Activated CD8-positive, alpha-beta memory T cell treated with anti-CD3 and anti-CD28 coated beads for 1 hour (primary cell): Measurements from ENCODE around the gene NOP58.
"Not testable (repeated sequence)": the region's sequence is repeated elsewhere in the genome, so short reads cannot be mapped to it uniquely, and the experiment has no call there.

Experiments
- DNase-seq, 2 donors: peaks; one replicate each; pipeline ENCODE4 v3.0.0-alpha.2; 2020; ENCODE audit warnings: low read depth in 1 of 2; ENCODE audit errors: extremely low read depth in 1 of 2

The NOP58 gene, protein sequence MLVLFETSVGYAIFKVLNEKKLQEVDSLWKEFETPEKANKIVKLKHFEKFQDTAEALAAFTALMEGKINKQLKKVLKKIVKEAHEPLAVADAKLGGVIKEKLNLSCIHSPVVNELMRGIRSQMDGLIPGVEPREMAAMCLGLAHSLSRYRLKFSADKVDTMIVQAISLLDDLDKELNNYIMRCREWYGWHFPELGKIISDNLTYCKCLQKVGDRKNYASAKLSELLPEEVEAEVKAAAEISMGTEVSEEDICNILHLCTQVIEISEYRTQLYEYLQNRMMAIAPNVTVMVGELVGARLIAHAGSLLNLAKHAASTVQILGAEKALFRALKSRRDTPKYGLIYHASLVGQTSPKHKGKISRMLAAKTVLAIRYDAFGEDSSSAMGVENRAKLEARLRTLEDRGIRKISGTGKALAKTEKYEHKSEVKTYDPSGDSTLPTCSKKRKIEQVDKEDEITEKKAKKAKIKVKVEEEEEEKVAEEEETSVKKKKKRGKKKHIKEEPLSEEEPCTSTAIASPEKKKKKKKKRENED

DNA sequence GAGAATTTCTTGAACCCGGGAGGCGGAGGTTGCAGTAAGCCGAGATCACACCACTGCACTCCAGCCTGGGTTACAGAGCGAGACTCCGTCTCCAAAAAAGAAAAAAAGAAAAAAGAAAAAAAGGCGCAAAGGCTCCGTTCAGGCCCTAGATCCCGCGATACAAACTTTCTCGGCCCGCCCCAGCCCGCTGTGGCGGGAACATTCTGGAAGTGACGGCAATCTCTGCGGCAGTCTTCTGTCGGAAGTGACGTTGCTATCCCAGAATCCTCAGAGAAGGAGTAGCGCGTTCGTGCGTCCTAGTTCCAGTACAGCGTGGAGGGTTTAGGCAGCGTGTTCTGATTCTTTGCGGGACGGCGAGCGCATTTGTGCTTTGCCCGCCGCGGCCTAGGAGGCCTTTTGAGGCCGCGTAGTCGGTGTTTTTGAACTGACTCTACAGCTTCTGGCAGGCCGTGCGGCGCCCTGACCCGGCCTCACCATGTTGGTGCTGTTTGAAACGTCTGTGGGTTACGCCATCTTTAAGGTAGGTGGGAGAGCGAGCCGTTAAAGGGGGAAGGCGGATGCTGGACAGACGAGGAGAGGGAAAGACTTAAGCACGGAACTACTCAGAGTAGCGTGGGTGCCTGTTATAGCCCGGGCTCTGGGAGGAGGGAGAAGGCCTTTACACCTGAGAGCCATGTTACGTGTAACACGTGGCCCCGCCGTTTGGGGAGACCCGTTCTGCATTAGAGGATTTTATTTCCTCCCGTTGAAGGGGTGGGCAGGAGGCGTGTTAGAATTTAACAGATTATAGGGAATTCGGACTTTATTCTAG lies at the start of gene NOP58:
Gene NOP58 (plus strand): TSS at position 297 of the 811 bp plus-strand sequence. CDS start 179 bp downstream, at position 476.
- peak; percentile 67 to 75 for DNase-seq

DNA sequence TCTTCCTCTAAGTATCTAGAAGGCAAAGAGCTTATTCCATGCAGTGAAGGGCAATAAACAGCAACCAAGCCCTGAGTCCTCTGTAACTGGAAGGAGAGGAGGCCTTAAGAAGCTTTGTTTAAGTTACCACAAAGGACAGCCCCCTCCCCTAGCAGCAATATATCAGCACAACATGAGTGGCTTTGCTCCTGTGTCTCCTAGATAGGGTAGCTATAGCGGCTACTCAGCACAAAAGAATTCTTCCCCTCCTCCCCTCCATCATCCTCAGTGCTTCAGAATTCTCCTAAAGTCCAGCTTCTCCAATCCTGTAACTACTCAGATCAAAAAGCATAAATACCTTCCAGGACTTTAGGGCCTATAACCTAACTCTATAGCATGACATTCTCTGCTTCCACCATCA lies 43.7 kb upstream of the NOP58 start:
- no peak for DNase-seq

DNA sequence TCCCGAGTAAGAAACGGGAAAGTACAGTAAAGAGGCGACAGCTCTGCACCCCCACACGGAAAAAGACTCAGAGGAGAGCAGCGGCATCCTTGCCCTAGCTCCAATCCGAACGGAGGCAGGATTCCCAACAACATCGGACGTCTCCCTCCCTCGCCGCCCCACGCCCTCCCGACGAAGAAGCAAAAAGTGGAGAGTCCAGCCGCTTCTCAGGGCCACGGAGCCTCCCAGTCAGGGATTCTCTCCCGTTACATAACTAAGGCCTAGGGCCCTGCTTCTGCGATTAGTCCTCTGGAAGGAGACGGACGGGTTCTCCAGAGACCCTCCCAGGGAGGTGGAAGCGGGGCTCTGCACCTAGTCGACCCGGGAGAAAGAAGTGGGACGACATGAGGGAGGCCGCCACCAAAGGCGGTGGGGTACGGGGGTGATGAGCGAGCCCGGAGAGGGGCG lies 27.8 kb upstream of the NOP58 start:
- DNase-seq, result no peak

DNA sequence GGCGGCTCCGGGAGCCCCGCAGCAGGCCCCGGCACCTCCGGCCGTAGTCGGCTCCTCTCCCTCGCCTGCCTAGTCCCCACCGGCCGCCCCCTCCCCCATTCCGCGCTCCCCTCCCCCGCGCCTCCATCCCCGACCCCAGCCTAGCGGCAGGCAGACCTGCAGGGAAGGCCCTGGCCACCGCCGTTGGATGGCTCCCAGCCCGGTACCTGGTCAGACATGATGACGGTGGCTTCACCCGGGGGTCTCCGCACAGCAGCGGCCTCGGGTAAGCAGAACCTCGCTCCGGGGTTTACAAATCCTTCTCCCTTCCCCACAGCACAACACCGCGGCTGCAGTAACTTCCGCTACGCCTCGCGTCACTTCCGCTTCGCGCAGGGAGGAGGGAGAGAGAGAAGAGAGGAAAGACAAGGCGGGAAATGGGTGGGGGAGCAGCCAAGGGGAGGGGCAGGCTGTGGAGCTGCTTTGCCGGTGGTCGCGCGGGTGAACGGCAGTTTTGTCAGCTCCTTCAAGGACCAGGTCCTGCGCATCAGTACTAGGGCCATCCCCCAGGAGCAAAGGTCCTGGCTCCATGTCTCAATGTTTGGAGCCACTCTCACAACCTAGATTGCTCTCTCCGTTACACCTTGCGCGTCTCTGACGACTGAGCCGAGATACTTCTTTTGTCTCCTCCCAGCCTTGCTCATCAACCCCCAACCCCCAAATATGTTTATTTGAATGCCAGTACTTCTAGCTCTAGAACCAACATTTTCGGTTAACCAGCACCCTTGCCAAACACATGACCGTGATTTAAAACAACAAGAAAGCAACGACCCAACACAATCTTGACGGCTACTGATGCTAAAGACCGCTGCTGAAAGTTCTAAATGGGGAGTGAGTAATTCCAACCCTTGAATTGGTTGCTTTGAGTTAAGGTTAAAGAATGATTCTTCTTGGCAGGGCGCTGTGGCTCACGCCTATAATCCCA lies 27.0 kb upstream of the NOP58 start, which contains the start of gene SUMO1:
Gene SUMO1 (minus strand): TSS at position 364 of the 964 bp plus-strand sequence. CDS start 146 bp downstream, at position 218.
- DNase-seq, result peak; percentile 70 to 84

DNA sequence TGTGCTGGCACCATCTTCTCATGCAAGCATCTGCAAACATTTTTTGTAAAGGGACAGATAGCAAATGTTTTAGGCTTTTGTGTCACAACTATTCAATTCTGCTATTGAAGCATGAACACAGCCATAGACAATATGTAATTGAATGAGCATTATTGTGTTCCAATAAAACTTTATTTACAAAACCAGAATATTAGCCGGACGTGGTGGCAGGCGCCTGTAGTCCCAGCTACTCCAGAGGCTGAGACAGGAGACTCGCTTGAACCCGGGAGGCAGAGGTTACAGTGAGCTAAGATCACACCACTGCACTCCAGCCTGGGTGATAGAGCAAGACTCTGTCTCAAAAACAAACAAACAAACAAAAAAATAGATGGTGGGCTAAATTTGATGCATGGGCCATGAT lies 17.9 kb upstream of the NOP58 start:
- DNase-seq, result not testable (repeated sequence)

DNA sequence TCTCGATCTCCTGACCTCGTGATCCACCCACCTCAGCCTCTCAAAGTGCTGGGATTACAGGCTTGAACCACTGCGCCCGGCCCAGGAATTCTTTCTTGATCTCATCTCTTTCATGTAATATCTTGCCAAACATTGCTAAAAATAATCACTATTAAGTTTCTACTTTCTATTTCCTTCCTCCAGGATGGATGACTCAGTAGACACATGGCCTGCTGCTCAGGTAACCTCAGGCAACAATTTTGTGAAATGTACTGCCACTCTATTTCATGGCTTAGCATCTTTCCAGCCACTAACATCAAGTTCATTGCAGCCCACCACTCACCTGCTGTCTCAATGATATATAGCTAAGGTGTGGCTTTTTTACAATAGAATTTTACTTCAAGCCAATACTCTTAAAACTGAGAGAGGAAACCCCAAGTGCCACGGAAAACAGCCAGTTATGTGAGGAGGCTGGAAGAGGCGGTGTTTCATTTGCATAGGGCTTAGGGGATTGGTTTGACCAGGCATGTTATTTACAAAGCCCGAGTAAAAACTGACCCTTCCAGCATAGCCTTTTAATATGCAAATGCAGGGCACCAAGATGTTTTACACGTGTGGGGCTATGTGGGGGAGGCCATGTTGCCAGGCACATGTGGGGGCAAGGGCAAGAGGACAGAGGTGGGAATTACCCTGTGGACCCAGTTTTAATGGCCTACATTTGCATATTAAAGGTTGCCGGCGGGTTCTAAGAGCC lies 15.9 kb upstream of the NOP58 start:
- DNase-seq, result no peak

DNA sequence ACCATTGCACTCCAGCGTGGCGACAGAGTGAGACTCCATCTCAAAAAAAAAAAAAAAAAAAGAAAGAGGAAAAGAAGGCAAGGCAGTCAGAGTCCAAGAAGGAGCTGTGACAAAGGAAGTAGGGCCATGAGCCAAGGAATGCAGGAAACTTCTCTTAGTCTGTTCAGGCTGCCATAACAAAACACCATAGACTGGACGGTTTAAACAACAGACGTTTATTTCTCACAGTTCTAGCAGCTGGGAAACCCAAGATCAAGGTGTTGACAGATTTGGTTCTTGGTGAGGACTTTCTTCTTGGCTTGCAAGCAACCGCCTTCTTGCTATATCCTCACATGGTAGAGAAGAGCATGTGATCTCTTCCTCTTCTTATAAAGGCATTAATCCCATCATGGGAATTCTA lies 14.1 kb upstream of the NOP58 start:
- no peak for DNase-seq

DNA sequence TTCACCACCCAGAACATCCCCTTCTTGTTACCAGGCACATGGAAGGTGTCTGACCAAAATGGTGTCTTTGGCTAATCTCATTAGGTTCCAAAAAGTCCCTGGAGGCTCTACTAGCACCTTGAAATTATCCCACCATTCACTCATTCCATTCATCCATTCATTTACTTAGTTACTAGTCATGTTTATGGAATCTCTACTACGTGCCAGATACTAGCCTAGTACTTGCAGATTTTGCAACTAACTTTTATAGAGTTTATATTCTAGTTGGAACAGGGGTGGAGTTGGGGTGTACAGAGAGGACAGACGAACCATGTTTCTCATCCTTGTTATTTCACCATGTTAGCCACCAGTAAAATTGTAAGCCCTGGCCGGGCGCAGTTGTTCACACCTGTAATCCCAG lies 4.0 kb upstream of the NOP58 start:
- no peak for DNase-seq

DNA sequence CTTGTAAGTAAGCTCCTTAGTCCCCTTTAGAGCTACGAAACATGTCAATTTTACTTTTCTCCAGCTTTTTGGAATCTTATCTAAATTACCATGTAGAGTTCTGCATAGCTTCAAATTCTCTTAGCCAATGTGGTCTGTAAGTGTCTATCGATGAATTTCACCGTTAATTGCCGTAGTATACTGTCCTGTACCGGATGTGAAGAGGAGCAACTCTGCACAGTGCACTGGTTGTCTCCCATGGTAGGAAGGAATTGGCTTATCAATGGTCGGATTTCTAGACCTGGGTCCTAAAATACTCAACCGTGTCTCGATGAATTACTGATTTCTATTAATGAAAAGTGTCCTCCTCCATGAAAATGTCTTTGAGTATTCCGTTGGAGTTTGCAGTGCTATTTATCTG lies 1.9 kb downstream of the NOP58 start:
- no peak for DNase-seq

DNA sequence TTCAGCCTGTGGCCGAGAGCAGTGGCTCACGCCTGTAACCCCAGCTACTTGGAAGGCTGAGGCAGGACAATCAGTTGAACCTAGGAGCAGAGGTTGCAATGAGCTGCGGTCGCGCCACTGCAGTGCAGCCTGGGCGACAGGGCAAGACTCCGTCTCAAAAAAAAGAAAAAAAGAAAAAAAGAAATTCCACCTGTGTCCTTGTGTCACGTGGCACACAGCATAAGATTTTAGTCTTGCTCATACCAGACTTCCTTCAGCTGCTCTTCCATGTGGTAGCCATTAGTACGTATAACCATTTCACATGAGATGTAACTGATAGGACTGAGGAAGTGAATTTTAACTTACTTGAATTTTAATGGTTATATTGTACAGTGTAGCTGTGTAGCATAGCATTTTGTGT lies 4.0 kb downstream of the NOP58 start:
- no peak for DNase-seq

DNA sequence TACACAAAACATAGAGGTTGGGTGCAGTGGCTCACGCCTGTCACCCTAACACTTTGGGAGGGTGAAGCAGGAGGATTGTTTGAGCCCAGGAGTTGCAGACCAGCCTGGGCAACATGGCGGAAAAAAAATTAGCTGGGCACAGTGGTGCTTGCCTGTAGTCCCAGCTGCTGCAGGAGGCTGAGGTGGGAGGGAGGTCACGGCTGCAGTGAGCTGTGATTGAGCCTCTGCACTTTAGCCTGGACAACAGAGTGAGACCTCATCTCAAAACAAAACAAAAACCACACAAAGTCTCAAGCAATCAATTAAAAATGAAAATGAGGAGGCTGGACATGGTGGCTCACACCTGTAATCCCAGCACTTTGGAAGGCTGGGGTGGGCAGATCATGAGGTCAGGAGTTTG lies 4.9 kb downstream of the NOP58 start:
- DNase-seq, result no peak

DNA sequence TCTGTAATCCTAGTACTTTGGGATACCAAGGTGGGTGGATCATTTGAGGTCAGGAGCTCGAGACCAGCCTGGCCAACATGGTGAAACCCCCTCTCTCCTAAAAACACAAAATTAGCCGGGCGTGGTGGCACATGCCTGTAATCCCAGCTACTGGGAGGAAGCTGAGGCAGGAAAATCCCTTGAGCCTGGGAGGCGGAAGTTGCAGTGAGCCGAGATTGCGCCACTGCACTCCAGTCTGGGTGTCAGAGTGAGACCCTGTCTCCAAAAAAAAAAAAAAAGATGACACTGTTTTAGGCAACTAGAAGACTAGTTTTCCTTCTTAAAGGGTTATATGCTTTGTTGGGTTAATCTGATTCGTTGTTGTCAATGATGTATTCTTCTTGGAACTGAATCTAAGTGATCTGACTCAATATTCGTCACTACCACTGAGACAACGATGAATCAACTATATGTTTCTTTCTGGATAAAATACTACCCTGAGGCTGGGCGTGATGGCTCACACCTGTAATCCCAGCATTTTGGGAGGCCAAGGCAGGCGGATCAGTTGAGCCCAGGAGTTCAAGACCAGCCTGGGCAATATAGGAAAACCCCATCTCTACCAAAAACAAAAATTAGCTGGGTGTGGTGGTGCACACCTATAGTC lies 10.6 kb downstream of the NOP58 start:
- DNase-seq, result not testable (repeated sequence)

DNA sequence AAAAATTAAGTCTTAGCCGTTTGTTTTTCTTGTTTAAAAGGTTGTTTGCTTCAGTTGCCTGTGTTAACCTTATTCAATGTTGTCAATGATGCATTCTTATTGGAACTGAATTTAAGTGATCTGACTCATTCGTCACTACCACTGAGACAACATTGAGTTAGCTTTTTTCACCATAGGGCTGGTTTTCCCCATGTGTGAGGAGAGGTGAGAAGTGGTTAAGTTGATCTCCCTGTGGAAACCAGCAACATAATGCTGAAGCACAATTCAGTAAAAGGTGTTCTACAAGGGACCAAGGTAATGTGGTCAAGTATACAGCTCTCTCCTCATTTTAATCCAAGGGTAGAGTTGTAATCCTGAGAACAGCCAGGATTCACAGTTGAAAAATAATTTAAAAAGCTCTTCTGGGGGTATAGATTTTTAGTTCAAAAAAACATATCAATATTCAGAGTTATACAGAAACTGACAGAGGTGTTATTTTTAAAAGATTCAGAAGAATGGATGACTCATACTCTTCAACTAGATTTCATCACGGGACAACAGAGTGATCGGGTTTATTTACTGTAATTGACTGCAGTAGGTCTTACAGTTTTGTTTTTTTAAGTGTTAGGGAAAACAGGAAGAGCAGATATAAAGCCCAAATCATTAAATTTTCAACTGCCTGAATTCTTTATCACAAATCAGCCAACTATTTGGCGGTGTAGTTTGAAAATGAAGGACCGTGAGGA lies 12.6 kb downstream of the NOP58 start:
- no peak for DNase-seq

DNA sequence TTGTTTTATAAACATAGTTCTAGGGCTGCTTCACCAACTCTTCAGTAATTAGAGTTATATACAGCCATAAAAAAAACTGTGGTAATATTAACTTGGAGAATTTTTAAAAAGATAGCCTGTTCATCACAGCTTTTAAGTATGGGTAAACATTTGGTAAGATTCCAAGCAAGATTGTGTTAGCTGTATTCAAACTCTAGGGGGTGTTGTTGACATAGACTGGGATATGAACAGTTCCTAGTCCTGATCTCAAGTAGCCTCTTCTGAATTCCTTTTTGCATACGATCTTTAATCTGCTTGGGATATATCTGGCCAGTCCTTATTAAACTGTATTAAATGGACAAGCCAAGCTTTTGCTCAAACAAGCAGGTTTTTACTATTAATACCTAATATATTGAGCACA lies 13.4 kb downstream of the NOP58 start:
- no peak for DNase-seq

DNA sequence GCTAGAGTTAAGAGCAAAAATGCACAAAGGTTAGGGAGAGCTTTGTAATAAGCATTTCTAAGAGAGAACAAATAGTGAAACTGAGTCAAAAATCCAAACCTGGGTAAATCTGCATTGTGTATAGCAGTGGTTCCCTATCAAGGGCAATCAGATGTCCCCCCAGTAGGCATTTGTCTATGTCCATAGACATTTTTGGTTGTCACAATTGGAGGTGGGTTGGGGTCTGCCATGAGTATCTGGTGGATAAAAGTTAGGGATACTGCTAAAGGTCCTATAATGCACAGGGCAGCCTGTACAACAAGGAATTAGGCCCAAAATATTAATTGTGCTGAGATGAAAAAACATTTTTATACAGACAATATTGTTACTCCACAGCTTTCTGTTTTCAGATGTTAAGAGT lies 21.0 kb downstream of the NOP58 start:
- no peak for DNase-seq

DNA sequence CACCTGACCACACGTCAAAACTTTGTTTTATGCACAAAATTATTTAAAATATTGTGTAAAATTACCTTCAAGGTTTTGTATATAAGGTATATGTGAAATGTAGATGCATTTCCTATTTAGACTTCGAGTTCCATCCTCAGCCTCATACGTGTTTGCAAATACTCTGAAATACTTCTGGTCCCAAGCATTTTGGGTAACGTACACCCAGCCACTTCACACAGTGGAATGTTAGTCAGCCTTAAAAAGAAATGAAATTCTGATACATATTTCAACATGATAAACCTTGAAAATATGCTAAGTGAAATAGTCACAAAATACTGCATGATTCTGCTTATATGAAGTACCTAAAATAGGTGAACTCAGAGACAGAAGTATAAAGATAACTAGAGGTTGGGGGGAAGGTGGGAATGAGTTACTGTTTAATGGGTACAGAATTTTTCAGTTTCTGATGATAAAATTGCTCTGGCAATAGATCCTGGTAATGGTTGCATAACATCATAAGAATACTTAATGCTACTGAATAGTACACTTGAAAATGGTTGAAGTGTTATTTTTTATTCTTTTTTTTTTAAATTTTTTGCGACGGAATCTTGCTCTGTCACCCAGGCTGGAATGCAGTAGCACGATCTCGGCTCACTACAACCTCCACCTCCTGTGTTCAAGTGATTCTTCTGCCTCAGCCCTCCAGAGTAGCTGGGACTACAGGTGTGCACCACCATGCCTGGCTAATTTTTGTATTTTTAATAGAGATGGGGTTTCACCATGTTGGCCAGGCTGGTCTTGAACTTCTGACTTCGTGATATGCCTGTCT lies 24.0 kb downstream of the NOP58 start:
- no peak for DNase-seq

DNA sequence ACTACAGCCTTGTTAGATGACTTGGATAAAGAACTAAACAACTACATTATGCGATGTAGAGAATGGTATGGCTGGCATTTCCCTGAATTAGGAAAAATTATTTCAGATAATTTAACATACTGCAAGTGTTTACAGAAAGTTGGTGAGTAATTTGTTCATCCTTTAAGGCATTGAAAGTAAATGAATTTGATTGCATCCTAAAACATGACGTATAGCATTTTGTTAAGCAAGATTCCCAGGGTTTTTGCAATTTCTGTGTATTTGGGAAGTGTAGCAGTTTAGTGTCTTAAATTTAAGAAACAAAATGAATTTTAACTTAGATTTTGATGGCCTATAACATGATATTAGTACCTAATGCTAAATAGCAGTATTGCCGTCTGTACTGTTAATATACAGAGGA lies 24.8 kb downstream of the NOP58 start:
- no peak for DNase-seq

DNA sequence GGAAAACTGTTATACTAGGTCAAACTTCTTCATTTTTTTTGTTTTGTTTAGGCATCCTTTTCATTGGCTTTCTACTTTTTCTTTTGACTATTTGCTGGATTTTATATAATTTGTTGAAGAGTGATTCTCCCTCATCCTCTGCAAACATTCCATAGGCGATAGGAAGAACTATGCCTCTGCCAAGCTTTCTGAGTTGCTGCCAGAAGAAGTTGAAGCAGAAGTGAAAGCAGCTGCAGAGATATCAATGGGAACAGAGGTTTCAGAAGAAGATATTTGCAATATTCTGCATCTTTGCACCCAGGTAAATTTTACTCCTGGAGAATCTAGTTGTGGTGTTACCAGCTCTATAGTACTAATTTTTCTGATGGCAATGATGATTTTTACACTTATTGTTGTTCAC lies 25.4 kb downstream of the NOP58 start:
- DNase-seq, result no peak
